ENCODE data around the gene CPTP. TPM values are rescaled to one million over a fixed set of nuclear protein-coding genes. Genes with fewer than 3 reads are reported as not detected.

The CPTP gene
- total RNA-seq, 1 donor from 2014 or later: 20.4 TPM

DNA sequence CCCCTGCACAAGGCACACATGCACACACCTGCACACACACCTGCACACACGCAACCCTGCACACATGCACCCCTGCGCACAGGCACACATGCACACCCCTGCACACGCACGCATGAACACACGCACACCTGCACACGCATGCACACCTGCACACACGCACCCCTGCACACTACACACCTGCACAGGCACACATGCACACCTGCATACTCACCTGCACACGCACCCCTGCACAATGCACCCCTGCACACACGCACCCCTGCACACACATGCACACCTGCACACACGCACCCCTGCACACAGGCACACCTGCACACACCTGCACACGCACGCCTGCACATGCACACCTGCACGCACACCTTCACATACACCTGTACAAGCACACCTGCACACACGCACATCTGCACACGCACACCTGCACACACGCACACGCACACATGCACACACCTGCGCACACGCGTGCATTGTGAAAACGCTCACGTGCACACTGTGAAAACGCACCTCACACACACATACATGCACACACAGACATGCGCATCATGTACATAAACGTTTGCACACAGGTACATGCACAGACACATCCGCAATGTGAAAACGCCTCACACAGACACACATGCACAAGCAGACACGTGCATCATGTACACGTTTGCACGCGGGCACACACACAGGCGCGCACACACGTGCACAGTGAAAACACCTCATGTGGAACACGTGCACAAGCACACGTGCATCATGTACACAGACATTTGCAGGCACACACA is 16.4 kb downstream of the CPTP start:
- Histone ChIP-seq H3K4me3 (no peak overlapping the region), H3K4me1 (peaks cover 6% of the 10 kb centered on the region), H3K36me3 (peaks cover 13% of the 10 kb centered on the region), H3K27me3 (no peaks in the 10 kb centered on the region), H3K27ac (no peak overlapping the region), H3K9me3 (no peaks in the 10 kb centered on the region)
- intact Hi-C loops (cut with DNase I): no loop called here
- ATAC-seq (no peak), DNase-seq (no peak)
- TF ChIP-seq, protein P1, sequence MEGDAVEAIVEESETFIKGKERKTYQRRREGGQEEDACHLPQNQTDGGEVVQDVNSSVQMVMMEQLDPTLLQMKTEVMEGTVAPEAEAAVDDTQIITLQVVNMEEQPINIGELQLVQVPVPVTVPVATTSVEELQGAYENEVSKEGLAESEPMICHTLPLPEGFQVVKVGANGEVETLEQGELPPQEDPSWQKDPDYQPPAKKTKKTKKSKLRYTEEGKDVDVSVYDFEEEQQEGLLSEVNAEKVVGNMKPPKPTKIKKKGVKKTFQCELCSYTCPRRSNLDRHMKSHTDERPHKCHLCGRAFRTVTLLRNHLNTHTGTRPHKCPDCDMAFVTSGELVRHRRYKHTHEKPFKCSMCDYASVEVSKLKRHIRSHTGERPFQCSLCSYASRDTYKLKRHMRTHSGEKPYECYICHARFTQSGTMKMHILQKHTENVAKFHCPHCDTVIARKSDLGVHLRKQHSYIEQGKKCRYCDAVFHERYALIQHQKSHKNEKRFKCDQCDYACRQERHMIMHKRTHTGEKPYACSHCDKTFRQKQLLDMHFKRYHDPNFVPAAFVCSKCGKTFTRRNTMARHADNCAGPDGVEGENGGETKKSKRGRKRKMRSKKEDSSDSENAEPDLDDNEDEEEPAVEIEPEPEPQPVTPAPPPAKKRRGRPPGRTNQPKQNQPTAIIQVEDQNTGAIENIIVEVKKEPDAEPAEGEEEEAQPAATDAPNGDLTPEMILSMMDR (IDR thresholded peaks at IDR 0.05): no peak

DNA sequence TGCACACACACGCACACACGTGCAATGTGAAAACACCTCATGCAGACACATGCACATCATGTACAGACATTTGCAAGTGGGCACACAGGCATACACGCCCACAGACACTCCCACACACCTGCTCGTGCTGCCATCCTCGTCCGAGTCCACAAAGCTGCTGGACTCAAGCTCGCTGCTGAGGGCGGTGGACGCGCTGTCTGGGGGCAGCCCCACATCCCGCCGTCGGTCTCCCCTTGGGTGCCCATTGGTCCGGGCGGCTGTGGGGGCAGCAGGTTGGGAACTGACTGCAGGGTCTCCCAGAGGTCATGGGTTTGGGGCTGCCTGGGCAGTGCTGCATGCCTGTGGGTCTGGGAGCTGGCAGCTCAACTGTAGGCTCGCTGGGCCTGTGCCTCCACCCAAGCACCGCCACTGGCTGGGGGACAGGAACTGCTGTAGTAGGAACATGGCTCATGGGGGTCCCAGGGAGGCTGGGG is 17.0 kb downstream of the CPTP start:
- H3K4me1 ChIP-seq: peaks cover 12% of the 10 kb centered on the region
- no peak overlapping the region for H3K27ac ChIP-seq
- H3K9me3 ChIP-seq: no peaks in the 10 kb centered on the region
- H3K36me3 ChIP-seq: peaks cover 13% of the 10 kb centered on the region
- intact Hi-C loops (cut with DNase I): no loop called here
- DNase-seq (no peak), ATAC-seq (no peak)
- TF ChIP-seq, protein P1 (IDR thresholded peaks at IDR 0.05): no peak
- no peak overlapping the region for H3K4me3 ChIP-seq
- no peaks in the 10 kb centered on the region for H3K27me3 ChIP-seq

DNA sequence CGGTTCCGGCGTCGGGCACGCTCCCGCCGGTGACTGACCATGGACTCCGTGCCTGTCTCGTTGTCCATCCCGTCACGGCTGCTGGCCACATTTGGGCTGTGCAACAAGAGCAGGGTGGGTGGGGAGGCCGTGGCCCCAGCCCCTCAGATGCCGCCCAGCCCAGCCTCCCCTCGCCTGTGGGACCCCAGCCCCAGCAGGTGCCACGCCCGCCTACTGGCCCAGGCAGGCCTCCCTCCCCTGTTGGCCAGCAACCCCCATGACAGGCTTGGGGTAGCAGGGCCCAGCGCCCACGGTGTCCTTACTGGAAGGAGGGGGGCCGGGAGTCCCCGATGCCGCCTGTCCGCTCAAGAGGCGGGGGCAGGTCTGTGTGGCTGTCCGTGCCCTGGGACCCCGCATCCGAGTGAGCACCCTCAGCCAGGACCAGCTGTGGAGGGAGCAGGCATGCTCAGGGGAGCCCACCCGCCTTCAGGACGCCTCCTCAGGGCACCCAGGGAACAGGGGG is 17.5 kb downstream of the CPTP start:
- Histone ChIP-seq H3K27ac (no peak overlapping the region), H3K4me3 (no peak overlapping the region), H3K4me1 (peaks cover 15% of the 10 kb centered on the region), H3K27me3 (no peaks in the 10 kb centered on the region), H3K9me3 (no peaks in the 10 kb centered on the region), H3K36me3 (peaks cover 13% of the 10 kb centered on the region)
- TF ChIP-seq, protein P1 (IDR thresholded peaks at IDR 0.05): no peak
- no peak for ATAC-seq
- no peak for DNase-seq
- intact Hi-C loops (cut with DNase I): no loop called here

DNA sequence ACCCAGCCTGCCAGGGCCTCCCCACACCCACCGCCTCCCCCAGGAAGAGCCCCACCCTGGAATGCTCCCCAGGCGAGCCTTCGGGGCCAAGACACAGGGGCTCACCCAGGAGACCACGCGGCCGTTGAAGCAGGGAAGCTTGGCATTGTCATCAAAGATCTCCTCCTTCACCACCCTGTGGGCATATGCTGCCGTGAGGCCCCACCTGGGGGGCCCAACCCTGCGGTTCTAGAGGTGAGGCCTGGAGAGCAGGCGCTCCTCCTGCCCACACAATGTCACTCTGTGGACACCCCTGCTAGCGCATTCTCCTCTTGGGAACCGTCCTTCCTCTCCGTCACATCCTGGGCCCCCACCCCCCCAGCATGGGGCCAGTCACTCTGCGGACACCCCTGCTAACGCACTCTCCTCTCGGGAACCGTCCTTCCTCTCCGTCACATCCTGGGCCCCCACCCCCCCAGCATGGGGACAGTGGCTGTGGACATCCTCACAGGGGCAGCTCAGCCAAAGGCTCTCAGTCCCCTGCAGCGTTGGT is 18.0 kb downstream of the CPTP start:
- H3K4me1 ChIP-seq: peaks cover 20% of the 10 kb centered on the region
- H3K27me3 ChIP-seq: no peaks in the 10 kb centered on the region
- H3K4me3 ChIP-seq: no peak overlapping the region
- TF ChIP-seq, protein P1 (IDR thresholded peaks at IDR 0.05): no peak
- ATAC-seq: no peak
- no peak for DNase-seq
- no peaks in the 10 kb centered on the region for H3K9me3 ChIP-seq
- H3K27ac ChIP-seq: no peak overlapping the region
- H3K36me3 ChIP-seq: peaks cover 13% of the 10 kb centered on the region
- intact Hi-C loops (cut with DNase I): no loop called here

DNA sequence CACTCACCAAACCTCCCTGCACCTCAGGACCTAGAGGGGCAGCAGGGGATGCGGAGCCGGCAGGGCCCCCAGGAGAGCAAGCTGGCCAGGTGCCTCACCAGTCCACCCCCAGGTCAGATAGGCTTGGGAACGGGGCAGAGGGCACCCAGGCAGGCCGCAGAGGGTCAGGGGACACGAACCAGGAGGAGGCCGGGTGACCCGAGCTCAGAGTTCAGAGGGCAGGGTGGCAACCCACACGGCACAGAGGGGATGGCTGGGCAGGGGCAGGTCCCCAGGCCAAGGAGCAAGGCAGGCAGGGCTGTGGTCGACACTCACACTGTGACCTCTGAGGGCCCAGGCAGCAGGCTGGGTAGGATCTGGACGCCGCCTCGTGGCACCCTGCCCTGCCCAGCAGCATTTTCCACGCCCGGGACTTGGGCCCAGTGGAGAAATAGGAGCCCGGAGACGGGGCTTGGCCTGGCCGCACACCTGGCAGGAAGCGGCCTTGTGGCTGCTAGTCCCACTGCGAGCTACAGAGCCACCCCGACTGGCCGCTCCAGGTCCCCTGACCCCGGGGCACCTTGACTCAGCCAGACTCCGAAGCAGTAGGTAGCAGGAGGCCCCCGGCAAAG is 19.3 kb downstream of the CPTP start:
- DNase-seq (no peak), ATAC-seq (no peak)
- no peaks in the 10 kb centered on the region for H3K9me3 ChIP-seq
- H3K4me3 ChIP-seq: no peak overlapping the region
- TF ChIP-seq, protein P1 (IDR thresholded peaks at IDR 0.05): no peak
- intact Hi-C loops (cut with DNase I): no loop called here
- H3K27me3 ChIP-seq: no peaks in the 10 kb centered on the region
- H3K27ac ChIP-seq: no peak overlapping the region
- peaks cover 3% of the 10 kb centered on the region for H3K36me3 ChIP-seq
- H3K4me1 ChIP-seq: peaks cover 26% of the 10 kb centered on the region

Data from upper lobe of right lung (tissue), 1 donor.